ENCODE measurements around the gene ANKRD16. TPM values are rescaled to one million over a fixed set of nuclear protein-coding genes. Genes with fewer than 3 reads are reported as not detected.

ANKRD16 gene
- total RNA-seq, 4 donors from 2014 or later: 20.5 to 24.0 (median 21.2) TPM

GRCh38 chr10:5898163-5898562 is 8.5 kb upstream of the ANKRD16 start:
- peaks cover 0 to 11% (median 0%) of the 10 kb centered on the region in 4 donors for H3K9me3 ChIP-seq
- TF ChIP-seq EP300 (IDR thresholded peaks at IDR 0.05): no peak
- TF ChIP-seq CTCF (IDR thresholded peaks at IDR 0.05): no peak
- no peaks in the 10 kb centered on the region for H3K27me3 ChIP-seq
- 99% methylated on average over 7 of the region's 7 CpGs for WGBS, 2 donors
- DNase-seq (ENCODE audit: low spot score in 2 of 2): no peak
- H3K27ac ChIP-seq: no peak overlapping the region
- peaks cover 0 to 5% (median 0%) of the 10 kb centered on the region in 4 donors for H3K4me1 ChIP-seq
- H3K4me3 ChIP-seq: no peak overlapping the region
- peaks cover 0 to 51% (median 13%) of the 10 kb centered on the region in 3 donors for H3K36me3 ChIP-seq

- TF ChIP-seq EP300 (IDR thresholded peaks at IDR 0.05): no peak
- no peak for TF ChIP-seq CTCF (IDR thresholded peaks at IDR 0.05)
- no peak for TF ChIP-seq POLR2A (IDR thresholded peaks at IDR 0.05)
- DNase-seq (ENCODE audit: low spot score in 2 of 2): no peak
- 94% methylated on average over 8 of the region's 8 CpGs for WGBS, 2 donors
- no peak overlapping the region for H3K27ac ChIP-seq
- peaks cover 0 to 51% (median 13%) of the 10 kb centered on the region in 3 donors for H3K36me3 ChIP-seq
- H3K9me3 ChIP-seq: peaks cover 0 to 11% (median 0%) of the 10 kb centered on the region in 4 donors
- H3K4me3 ChIP-seq: no peak overlapping the region
- H3K27me3 ChIP-seq: no peaks in the 10 kb centered on the region
- peaks cover 0 to 12% (median 1%) of the 10 kb centered on the region in 4 donors for H3K4me1 ChIP-seq
These were observed 7.8 kb upstream of the ANKRD16 start for GRCh38 chr10:5897504-5897903.

- H3K27ac ChIP-seq: no peak overlapping the region
- H3K27me3 ChIP-seq: no peaks in the 10 kb centered on the region
- TF ChIP-seq CTCF (IDR thresholded peaks at IDR 0.05) (no peak), POLR2A (IDR thresholded peaks at IDR 0.05) (no peak), EP300 (IDR thresholded peaks at IDR 0.05) (no peak)
- H3K4me3 ChIP-seq: no peak overlapping the region
- peaks cover 0 to 51% (median 13%) of the 10 kb centered on the region in 3 donors for H3K36me3 ChIP-seq
- DNase-seq (ENCODE audit: low spot score in 2 of 2): no peak
- peaks cover 0 to 17% (median 3%) of the 10 kb centered on the region in 4 donors for H3K4me1 ChIP-seq
- H3K9me3 ChIP-seq: peaks cover 0 to 11% (median 0%) of the 10 kb centered on the region in 4 donors
- WGBS, 2 donors: 85 to 88% methylated on average over 4 of the region's 4 CpGs
These were observed 7.3 kb upstream of the ANKRD16 start for GRCh38 chr10:5897053-5897340.

- Histone ChIP-seq H3K36me3 (peaks cover 0 to 51% (median 13%) of the 10 kb centered on the region in 3 donors), H3K4me3 (no peak overlapping the region), H3K27me3 (no peaks in the 10 kb centered on the region), H3K9me3 (peaks cover 0 to 11% (median 0%) of the 10 kb centered on the region in 4 donors), H3K27ac (no peak overlapping the region), H3K4me1 (peaks cover 0 to 22% (median 8%) of the 10 kb centered on the region in 4 donors)
- TF ChIP-seq CTCF (IDR thresholded peaks at IDR 0.05) (no peak), POLR2A (IDR thresholded peaks at IDR 0.05) (no peak), EP300 (IDR thresholded peaks at IDR 0.05) (no peak)
- no peak for DNase-seq (ENCODE audit: low spot score in 2 of 2)
- WGBS, 2 donors: 86 to 88% methylated on average over 5 of the region's 5 CpGs
These were observed 6.7 kb upstream of the ANKRD16 start for GRCh38 chr10:5896208-5897052.

- Histone ChIP-seq H3K27me3 (no peaks in the 10 kb centered on the region), H3K36me3 (peaks cover 0 to 51% (median 13%) of the 10 kb centered on the region in 3 donors), H3K4me3 (no peak overlapping the region), H3K9me3 (peaks cover 0 to 11% (median 0%) of the 10 kb centered on the region in 4 donors), H3K27ac (no peak overlapping the region), H3K4me1 (peaks cover 0 to 29% (median 12%) of the 10 kb centered on the region in 4 donors)
- WGBS, 2 donors: 84 to 87% methylated on average over 9 of the region's 9 CpGs
- DNase-seq (ENCODE audit: low spot score in 2 of 2): no peak
- no peak for TF ChIP-seq POLR2A (IDR thresholded peaks at IDR 0.05)
- no peak for TF ChIP-seq CTCF (IDR thresholded peaks at IDR 0.05)
- no peak for TF ChIP-seq EP300 (IDR thresholded peaks at IDR 0.05)
These were observed 6.1 kb upstream of the ANKRD16 start for GRCh38 chr10:5895804-5896203.
